Parathyroid adenoma (tissue), 2 donors: Measurements from ENCODE around the gene C18orf63.

Source experiments
- H2AFZ ChIP-seq: fragments of 300-600 bp; sonication (generic); one replicate; pipeline ENCODE4 v1.7.0; 2017; ENCODE audit warnings: antibody characterized with exemption, mild to moderate bottlenecking
- H3K27ac ChIP-seq: fragments of 300-600 bp; sonication (generic); one replicate; pipeline ENCODE4 v1.7.0; 2017
- H3K27me3 ChIP-seq: fragments of 300-600 bp; sonication (generic); one replicate; pipeline ENCODE4 v1.7.0; 2017; ENCODE audit warnings: low read length; ENCODE audit not compliant: control insufficient read depth, insufficient read depth
- H3K36me3 ChIP-seq: fragments of 300-600 bp; sonication (generic); one replicate; pipeline ENCODE4 v1.7.0; 2017; ENCODE audit warnings: low read length; ENCODE audit not compliant: control insufficient read depth, insufficient read depth
- H3K4me1 ChIP-seq: fragments of 300-600 bp; sonication (generic); one replicate; pipeline ENCODE4 v1.7.0; 2017; ENCODE audit warnings: control low read depth
- H3K4me2 ChIP-seq: fragments of 300-600 bp; sonication (generic); one replicate; pipeline ENCODE4 v1.7.0; 2017; ENCODE audit warnings: low read length
- H3K4me3 ChIP-seq: fragments of 300-600 bp; sonication (generic); one replicate; pipeline ENCODE4 v1.7.0; 2017; ENCODE audit warnings: low read depth, low read length
- H3K79me2 ChIP-seq: fragments of 300-600 bp; sonication (generic); one replicate; pipeline ENCODE4 v1.7.0; 2017; ENCODE audit warnings: control low read depth
- H3K9ac ChIP-seq: fragments of 300-600 bp; sonication (generic); one replicate; pipeline ENCODE4 v1.7.0; 2017; ENCODE audit warnings: mild to moderate bottlenecking
- H3K9me3 ChIP-seq: fragments of 300-600 bp; sonication (generic); one replicate; pipeline ENCODE4 v1.7.0; 2017; ENCODE audit warnings: low read length; ENCODE audit not compliant: control insufficient read depth
- TF ChIP-seq, protein P1 (sequence below): fragments of 300-600 bp; sonication (generic); IDR thresholded peaks from one replicate; pipeline ENCODE4 v1.7.0; 2017; ENCODE audit warnings: antibody characterized with exemption, mild to moderate bottlenecking
- donor health status: primary hyperparathyroidism.

Gene C18orf63

DNA sequence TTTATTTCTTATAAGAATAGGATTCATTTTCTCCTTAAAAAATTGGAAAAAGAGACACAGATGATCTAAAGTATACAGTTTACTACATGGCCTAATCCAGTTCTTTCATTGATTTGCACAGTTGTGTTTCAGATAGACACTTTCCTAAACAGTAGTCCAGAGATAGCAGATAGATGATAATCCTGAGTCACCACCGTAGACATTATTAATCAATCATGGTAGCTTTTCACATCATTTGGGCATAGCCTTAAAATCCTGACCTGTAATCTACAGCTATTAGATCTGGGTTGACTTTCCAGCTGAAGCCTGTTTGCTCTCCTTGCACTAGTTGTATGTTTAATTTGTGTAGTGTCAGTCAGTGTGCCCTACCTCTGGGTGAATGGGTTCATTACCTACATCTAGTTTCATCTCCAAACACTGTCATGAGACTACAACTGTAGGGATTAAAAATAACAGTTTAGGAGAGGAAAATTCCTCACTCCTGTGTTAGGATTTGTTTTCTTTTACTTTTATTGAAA lies 14.1 kb downstream of the C18orf63 start:
- Histone ChIP-seq H3K27me3 (no peaks in the 10 kb centered on the region), H3K9ac (no peak overlapping the region), H3K4me1 (no peaks in the 10 kb centered on the region), H3K27ac (no peak overlapping the region), H3K9me3 (no peaks in the 10 kb centered on the region), H3K4me2 (no peak overlapping the region), H2AFZ (peak overlapping the region; percentile 4), H3K36me3 (no peaks in the 10 kb centered on the region), H3K79me2 (no peaks in the 10 kb centered on the region), H3K4me3 (no peak overlapping the region)
- TF ChIP-seq, protein P1, sequence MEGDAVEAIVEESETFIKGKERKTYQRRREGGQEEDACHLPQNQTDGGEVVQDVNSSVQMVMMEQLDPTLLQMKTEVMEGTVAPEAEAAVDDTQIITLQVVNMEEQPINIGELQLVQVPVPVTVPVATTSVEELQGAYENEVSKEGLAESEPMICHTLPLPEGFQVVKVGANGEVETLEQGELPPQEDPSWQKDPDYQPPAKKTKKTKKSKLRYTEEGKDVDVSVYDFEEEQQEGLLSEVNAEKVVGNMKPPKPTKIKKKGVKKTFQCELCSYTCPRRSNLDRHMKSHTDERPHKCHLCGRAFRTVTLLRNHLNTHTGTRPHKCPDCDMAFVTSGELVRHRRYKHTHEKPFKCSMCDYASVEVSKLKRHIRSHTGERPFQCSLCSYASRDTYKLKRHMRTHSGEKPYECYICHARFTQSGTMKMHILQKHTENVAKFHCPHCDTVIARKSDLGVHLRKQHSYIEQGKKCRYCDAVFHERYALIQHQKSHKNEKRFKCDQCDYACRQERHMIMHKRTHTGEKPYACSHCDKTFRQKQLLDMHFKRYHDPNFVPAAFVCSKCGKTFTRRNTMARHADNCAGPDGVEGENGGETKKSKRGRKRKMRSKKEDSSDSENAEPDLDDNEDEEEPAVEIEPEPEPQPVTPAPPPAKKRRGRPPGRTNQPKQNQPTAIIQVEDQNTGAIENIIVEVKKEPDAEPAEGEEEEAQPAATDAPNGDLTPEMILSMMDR: no peak

DNA sequence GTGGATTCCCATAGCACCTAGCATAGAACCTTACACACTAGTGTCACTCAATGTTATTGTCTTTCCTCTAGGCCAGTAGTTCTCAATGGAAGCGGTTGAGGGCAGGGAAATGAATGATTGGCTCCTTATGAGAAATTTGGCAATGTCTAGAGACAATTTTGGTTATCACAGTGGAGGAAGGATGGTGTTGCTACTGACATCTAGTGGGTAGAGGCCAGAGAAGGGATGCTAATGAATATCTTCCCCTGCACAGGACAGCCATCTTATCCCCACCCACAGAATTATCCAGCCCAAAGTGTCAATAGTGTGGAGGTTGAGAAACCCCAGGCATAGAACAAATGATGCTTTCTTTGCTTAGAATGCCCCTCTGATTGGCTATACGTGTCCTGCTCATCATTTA lies 15.8 kb downstream of the C18orf63 start:
- TF ChIP-seq, protein P1: peak; percentile 73
- no peak overlapping the region for H3K27ac ChIP-seq
- H2AFZ ChIP-seq: peak overlapping the region; percentile 51
- H3K27me3 ChIP-seq: no peaks in the 10 kb centered on the region
- H3K36me3 ChIP-seq: no peaks in the 10 kb centered on the region
- H3K9me3 ChIP-seq: no peaks in the 10 kb centered on the region
- H3K79me2 ChIP-seq: no peaks in the 10 kb centered on the region
- no peaks in the 10 kb centered on the region for H3K4me1 ChIP-seq
- no peak overlapping the region for H3K9ac ChIP-seq
- H3K4me2 ChIP-seq: no peak overlapping the region
- no peak overlapping the region for H3K4me3 ChIP-seq

DNA sequence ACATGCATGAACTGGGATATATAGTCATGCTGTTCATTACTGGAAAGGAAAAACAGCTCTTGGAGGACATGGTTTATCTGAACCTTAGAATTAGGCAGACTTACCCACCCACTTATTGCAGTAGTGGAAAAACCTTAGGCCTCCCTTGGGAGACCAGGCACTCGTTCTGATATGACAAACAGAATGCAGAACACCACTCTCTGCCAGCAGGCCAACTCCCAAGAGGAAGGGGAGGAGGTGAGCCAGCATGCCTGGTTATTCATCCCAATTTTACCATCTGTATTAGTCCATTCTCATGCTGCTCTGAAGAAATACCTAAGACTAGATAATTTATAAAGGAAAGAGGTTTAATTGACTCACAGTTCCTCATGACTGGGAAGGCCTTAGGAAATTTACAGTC lies 17.5 kb downstream of the C18orf63 start:
- Histone ChIP-seq H3K4me2 (no peak overlapping the region), H3K4me3 (no peak overlapping the region), H3K27ac (no peak overlapping the region), H3K9me3 (no peaks in the 10 kb centered on the region), H2AFZ (no peak overlapping the region), H3K79me2 (no peaks in the 10 kb centered on the region), H3K9ac (no peak overlapping the region), H3K4me1 (no peaks in the 10 kb centered on the region), H3K27me3 (no peaks in the 10 kb centered on the region), H3K36me3 (no peaks in the 10 kb centered on the region)
- TF ChIP-seq, protein P1: no peak

DNA sequence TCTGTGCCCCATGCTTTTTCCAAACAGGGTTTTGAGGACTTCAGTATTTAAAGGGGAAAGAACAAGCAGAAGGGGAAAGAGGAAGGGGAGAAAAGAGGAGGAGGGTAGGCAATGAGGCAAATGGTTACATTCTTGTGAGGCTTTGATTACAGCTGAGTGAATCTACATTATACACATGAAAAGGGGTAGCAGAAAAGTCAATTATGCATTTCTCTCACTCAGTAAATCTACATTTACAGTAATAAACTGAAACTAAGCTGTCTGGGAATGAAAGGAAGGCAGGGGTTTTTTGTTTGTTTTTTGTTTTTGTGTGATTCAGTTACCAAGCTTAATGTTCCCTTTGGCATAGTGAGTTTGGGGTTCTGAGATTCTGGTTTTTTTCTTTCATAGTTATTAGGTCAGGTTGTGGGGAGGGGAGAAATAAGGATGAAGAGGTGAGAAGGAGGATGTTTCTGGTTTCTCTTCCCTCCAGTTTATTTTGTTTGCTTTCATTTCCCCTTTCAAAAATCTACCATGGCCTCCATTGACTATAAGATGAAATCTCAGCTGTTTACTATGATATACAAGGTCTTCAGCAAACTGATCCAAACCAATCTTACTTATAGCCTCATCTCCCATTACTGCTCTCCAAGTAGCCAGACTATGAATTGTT lies 18.7 kb downstream of the C18orf63 start:
- Histone ChIP-seq H3K27me3 (no peaks in the 10 kb centered on the region), H3K4me2 (no peak overlapping the region), H3K79me2 (no peaks in the 10 kb centered on the region), H3K9me3 (no peaks in the 10 kb centered on the region), H2AFZ (no peak overlapping the region), H3K9ac (no peak overlapping the region), H3K4me3 (no peak overlapping the region), H3K36me3 (no peaks in the 10 kb centered on the region), H3K27ac (no peak overlapping the region), H3K4me1 (no peaks in the 10 kb centered on the region)
- TF ChIP-seq, protein P1: no peak

DNA sequence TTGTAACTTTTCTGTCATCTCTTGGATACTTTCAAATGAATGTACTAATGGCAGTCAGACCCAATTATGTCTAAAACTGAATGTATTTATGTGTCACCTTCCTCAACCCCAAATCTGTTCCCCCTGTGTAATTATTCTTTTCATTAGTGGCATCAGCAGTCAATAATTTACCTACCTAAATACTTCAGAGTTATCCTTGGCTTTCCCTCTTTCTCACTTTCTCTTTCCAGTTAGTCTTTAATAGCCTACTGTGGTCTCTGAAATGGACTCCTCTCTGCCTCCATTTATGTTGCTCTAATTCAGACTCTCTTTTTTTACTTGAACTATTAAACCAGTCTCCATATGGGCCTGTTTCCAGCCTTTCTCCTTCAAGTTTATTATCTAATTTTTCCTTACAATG lies 21.0 kb downstream of the C18orf63 start:
- TF ChIP-seq, protein P1: no peak
- no peak overlapping the region for H3K27ac ChIP-seq
- no peak overlapping the region for H3K9ac ChIP-seq
- no peak overlapping the region for H3K4me2 ChIP-seq
- H3K79me2 ChIP-seq: no peaks in the 10 kb centered on the region
- no peaks in the 10 kb centered on the region for H3K9me3 ChIP-seq
- H3K27me3 ChIP-seq: no peaks in the 10 kb centered on the region
- no peak overlapping the region for H2AFZ ChIP-seq
- no peak overlapping the region for H3K4me3 ChIP-seq
- H3K36me3 ChIP-seq: no peaks in the 10 kb centered on the region
- no peaks in the 10 kb centered on the region for H3K4me1 ChIP-seq
